Measurements from ENCODE around the gene CD84.
A peak's percentile ranks its signal among the peaks of the same experiment; 100 is the strongest.
"Not testable (repeated sequence)": the region's sequence is repeated elsewhere in the genome, so short reads cannot be mapped to it uniquely, and the experiment has no call there.

The CD84 gene, protein sequence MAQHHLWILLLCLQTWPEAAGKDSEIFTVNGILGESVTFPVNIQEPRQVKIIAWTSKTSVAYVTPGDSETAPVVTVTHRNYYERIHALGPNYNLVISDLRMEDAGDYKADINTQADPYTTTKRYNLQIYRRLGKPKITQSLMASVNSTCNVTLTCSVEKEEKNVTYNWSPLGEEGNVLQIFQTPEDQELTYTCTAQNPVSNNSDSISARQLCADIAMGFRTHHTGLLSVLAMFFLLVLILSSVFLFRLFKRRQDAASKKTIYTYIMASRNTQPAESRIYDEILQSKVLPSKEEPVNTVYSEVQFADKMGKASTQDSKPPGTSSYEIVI

DNA sequence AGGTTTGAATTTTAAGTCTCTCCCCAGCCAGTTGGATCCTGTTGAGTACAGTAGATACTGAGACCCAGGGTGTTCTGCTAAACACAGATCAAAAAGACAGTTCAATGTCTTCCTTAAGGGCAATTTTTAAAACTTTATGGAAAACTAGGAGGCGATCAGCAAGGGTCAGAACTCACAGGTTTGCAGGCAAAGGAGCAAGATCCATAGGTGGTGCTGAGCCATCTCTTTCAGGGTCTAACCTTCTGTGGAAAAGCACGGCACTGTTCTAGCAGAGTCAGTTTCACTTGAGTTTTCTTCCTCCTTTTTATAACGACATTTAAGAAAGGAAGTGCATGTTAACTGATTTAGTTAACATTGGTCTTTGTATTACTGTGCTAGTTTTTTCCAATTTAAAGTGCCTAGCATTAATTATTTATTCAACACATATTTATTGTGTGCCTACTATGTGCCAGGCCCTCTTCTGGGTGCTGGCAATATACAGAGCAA, at the start of gene CD84:
CD84 (minus strand) TSS at position 281 of the 486 bp plus-strand sequence; CDS start at position 222, 59 bp downstream.
- DNase-seq (ENCODE audit: low read depth, low spot score) = no peak

DNA sequence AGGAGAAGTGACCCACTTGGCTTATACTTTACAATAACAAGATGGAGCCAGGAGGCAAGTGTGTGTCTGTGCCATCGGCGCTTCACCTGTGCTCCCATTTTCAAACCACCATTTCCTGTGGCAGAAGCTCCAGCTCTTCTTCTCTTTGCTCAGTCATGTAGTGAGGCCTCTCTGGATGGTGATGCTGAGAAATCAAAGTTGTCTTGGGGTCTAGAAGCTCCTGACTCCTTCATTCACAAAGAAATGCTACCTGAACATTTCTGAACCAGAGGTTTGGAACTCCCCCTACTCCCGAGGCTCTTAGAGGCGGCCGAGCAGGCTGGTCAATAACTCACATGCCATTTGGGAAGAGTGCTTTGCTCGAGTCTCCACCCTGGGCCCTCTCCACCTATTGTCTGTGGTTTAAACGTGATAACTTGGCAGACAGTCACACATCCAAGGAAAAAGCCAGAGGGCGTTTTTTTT, 49.5 kb upstream of the CD84 start:
- peak; percentile 44 for DNase-seq (ENCODE audit: low read depth, low spot score)

DNA sequence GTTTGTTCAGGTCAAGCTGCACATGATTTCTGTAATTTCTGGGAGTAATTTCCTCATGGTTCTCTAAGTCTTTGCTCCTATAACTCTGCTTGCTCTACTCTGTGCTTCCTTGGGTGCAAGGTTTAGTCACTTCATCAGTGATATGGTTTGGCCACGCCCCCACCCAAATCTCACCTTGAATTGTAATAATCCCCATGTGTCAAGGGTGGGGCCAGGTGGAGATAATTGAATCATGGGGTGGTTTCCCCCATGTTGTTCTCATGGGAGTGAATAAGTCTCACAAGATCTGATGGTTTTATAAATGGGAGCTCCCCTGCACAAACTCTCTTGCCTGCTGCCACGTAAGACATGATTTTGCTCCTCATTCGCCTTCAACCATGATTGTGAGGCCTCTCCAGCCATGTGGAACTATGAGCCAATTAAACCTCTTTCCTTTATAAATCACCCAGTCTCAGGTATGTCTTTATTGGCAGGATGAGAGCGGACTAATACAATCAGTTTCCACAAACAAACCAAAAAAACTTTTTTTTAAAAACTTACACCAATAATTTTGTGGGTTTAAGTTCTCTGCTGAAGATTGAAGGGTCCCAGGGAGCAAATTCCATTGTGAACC, 48.5 kb upstream of the CD84 start:
- not testable (repeated sequence) for DNase-seq (ENCODE audit: low read depth, low spot score)

DNA sequence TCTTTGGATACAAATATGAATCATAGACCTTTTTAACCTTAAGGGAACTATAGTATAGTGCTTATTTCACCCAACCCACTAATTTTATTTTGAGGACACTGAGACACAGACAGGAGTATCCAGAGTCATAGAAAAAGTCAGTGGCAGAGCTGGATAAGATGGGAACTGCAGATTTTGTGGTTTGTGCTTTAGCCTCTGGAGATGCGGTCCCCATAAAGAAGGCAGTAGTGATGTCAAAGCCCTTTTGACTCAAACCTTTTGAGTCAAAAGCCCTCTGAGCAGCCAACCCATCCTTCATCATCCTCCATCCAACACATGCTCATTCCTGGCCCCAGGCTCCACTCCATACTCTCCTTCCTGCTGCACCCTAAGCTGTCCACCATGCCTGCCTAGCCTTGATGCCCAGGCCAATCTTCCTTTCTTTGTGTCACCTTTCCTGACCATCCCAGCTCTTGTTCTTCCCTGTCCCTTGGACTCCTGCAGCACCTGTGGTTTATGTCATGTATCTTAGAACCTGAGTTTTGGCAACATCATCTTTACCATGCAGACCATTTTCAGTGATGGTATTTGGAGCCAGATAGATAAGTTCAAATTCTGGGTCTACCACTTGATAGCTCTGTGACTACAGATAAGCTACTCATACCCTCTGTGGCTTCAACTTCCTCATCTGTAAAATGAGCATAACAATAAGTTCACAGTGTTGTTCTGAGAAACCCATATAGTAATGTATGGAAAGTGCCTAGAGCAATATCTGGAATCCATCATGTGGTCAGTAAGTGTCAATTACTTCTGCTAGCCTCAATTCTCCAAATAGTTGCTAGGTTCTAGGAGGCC, 47.4 kb upstream of the CD84 start:
- DNase-seq (ENCODE audit: low read depth, low spot score) = no peak

DNA sequence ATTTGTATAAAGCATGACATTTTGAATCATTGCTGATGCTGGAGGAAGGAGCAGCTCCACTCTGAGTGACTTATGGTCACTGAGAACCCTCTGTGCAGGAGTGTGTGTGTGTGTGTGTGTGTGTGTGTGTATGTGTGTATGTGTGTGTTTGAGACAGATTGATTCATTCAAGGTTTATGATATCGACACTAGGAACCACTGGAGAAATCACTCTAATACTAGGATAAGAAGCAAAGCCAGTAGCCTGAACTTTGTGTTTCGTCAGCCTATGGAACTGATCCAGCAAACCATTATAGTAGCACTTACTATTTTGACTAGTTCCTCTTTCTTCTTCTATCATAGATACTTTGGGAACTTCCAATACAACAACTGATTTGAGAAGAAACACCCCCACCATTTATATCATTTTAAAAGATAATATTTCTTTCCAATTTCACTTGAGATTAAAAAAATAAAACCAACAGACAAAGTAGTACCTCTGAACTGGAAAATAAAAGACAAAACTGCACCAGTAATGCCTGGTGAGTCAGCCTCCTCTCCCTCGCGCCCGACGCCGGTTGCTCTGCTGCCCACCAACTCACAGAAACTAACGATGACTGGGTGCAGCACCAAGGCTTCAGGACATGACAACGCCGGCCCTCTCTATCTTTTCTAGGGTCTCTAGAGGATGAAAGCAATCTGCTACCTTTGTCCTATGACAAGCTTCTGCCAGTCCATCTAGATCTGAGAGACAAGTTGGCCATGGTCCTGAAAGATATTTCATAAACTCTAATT, 46.6 kb upstream of the CD84 start:
- DNase-seq (ENCODE audit: low read depth, low spot score) = no peak

DNA sequence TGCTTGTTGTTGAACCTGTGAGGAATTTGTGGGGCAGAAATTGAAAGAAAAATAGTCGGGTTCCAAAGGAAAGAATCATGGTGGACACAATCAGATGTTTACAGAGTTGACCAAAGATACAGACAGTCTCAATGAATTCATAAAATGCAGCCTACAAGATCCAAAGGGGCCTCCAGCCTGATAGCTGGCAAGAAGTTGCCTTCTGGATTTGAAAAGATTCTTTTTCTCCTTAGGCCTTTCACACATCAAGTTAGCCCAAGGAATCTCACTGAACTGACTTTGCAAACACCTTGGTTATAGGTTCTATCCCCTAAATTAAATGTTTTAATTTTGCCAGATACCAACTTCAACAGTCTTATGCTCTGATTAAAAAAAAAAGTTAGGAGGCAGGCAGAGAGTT, 46.0 kb upstream of the CD84 start:
- DNase-seq (ENCODE audit: low read depth, low spot score) = no peak

DNA sequence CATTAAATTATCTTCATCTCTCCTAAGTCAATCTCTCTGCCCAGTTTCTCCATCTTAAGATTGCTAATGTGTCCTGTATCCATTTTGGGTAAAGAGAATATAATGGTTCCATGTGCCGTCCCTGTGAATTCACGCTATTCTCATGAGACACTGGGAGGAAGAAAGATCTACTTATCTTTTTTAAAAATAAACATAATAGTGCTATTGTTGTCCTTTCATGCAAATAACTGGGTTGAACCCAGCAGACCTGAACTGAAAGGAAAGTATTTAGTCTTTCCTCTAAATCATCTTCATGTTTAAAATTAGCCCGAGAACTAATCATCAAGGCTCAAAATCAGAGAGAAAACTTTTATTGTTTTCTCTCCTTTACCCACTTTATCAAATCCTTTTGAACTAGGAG, 45.2 kb upstream of the CD84 start:
- DNase-seq (ENCODE audit: low read depth, low spot score) = no peak

DNA sequence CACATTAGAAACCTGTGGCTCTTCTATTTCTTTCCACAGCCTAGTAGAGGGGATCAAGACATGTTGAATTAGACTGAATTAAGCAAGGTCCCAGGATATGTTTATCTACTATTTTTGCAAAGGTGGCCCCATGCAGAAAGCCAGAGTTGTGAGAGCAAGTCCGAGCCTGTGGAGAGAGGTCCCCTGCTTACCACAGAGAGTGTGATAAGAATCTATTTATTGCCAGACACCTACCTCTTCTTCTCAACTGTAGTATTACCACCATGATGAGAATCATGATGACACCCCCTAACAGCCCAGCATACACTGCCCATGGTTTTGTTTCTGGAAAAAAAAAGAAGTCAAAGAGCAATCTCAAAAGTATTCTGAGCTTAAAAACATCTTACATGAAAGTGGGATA, 44.6 kb upstream of the CD84 start:
- DNase-seq (ENCODE audit: low read depth, low spot score) = no peak

DNA sequence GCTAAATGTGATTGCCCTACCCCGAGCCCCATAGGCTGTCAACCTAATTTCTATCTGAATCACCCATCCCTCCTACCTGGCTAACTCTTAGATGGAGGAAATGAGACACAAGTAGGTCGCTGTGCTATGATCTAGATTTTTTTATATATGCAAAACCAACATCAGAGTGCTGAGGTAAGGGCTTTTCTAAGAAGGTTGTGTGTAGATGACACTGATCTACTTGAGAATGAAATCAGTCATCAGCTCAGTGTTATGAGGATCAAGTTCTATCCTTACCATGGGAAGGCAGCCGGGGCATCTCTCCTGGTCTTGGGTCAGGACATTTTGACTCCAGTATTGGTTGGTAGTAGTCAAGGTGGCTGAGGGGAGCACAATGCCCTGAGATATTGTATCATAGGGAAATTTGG, 43.9 kb upstream of the CD84 start:
- DNase-seq (ENCODE audit: low read depth, low spot score) = no peak

DNA sequence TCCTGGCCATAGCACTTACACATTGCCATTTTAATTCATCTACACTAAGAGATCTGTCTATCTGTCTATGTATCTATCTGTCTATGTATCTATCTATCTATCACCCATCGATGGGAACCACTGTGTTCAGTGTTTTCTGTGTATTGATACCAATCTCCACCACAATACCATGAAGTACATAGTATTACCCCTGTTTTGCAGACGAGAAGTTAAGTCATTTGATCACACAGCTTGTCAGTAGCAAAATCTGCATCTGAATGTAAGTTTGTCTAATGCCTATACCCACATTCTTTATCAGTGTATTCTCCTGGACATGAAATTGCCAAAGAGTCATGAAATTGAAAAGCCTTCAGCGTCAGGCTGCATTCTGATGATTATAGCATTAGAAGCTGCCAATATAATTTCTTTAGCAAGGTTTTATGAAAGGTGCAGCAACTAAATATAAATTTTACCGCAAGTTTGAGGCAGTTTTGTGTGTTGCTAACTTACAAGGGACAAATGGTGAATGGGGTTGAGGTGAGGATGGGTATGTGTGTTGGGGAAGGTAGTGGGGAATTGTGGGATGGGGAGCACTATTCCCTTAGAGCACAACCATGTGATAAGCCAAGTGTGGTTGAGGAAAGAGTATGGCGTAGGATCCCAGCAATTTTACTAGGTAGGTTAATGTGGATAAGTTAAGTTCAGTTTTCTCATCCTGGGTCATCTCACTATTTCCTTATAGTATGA, 43.4 kb upstream of the CD84 start:
- DNase-seq (ENCODE audit: low read depth, low spot score) = no peak

DNA sequence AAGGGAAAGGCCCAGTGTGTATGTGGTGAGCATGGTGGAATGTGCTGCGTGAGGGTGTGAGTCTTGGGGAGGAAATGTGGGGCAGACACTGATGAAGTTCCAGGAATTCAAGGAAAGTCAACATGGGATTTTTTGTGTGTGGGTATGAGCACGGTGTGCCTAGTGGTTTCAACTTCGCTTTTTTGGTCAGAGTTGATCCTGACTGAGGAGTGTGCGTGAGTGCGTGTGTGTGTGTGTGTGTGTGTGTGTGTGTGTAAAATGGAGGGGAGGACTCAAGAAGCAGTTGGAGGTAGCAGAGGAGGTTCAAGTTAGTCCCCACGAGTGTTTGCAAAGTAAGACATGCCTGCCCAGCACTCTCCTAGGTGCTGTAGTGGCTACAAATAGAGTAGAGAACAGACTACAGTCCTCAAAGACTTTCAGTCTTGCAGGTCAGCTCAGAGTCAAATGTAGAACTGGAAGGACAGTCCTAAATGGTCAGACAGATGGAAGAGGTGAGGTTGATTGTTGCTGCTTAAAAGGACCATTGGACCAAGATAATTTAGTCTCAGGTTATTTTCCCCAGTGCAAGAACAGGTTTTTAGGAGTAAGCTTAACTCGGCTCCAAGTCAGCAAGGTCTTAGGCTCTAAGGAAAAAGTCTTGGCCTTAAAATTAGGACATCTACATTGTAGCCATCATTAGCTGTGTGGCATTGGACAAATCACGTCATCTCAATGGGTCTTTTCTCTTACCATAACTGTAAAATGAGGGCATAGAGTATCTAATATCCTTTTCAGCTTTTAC, 42.5 kb upstream of the CD84 start:
- no peak for DNase-seq (ENCODE audit: low read depth, low spot score)

DNA sequence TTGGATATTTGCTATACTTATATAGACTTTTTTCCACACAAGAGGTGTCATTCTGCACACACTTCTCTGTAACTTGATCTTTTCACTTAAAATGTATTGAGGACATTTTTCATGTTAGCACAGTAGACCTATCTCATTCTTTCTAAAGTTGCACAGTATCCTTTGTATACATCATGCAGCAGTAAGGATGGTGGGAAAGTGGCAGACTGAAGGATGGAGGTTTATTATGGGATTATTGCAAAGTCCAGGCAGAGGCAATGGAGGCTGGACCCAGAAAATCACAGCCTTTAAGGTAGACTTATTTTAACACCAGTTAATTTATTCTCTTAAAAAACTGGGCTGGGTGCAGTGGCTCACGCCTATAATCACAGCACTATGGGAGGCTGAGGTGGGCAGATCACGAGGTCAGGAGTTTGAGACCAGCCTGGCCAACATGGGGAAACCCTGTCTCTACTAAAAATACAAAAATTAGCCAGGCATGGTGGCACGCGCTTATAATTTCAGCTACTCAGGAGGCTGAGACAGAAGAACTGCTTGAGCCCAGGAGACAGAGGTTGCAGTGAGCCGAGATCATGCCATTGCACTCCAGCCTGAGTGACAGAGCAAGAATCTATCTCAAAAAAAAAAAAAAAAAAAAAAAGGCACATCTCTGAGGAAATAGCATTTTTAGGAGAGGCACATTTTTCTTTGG, 41.8 kb upstream of the CD84 start:
- no peak for DNase-seq (ENCODE audit: low read depth, low spot score)

DNA sequence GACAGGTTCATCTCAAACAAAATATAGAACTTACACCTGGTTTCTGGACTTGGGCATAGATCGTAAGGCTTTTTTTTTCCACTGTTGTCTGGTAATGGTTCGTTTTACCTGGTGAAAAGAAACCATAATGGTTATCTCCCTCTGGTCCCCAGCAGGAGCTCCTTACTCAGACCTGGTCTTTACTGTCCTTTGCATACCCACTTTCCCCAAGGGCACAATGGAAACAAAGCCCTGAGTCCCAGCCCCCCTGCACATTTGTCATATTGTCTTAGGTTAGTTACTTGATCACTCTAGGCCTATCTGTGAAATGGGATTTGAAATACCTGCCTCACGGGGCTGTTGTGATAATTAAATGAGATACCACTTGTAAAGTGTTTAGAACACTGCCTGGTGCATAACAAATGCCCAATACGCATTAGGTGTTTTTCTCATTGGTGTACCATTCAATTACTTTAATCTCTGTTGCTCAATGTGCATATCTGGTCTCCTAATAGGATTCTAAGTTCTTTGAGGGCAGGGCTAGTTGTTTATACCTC, 40.5 kb upstream of the CD84 start:
- peak; percentile 60 for DNase-seq (ENCODE audit: low read depth, low spot score)

DNA sequence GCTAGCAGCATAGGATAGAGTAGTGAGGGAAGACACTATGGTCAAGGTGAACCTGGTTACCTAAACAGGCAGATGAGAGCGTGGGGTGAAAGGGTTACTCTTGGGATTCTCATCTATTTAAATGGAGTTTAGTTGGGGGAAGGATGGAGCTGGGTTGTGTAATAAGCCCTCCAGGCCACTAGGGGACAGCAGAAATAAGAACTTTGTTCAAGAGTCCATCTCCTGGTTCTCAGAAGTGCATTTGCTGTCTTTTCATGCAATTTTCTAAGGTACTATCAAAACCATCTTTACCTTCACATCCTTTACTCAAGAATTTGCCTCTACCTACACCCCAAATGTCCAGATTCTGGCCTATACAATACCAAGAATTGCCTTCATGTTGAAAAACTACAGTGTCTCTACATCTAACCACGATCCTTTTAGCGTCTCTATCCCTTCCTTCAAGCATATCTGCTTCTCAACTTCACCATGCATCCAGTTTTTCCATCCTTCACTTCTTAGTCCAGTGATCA, 39.5 kb upstream of the CD84 start:
- peak; percentile 17 for DNase-seq (ENCODE audit: low read depth, low spot score)

DNA sequence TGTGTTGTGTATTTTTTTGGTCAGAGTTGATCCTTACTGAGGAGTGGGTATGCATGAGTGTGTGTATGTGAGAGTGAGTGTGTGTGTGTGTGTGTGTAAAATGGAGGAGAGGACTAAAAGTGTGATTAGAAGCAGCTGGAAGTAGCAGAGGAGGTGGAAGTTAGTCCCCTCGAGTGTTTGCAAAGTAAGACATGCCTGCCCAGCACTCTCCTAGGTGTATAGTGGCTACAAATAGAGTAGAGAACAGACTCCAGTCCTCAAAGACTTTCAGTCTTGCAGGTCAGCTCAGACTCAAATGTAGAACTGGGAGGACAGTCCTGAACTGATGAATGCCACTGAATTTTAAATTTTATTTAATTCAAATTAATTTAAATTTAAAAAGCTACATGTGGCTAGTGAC, 39.0 kb upstream of the CD84 start:
- DNase-seq (ENCODE audit: low read depth, low spot score) = no peak

DNA sequence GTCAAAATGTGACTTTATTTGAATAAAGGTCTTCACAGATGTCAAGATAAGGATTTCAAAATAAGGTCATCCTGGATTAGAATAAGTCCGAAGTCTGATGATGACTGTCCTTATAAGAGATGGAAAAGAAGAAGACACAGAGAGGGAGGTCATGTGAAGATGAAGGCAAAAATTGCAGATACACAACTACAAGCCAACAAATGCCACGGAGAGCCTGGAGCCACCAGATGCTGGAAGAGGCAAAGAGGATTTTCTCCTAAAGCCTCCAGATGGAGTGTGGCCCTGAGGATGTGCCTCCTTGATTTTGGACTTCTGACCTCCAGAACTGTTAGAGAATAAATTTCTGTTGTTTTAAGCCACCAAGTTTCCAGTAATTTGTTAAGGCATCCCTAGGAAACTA, 36.4 kb upstream of the CD84 start:
- DNase-seq (ENCODE audit: low read depth, low spot score) = no peak

DNA sequence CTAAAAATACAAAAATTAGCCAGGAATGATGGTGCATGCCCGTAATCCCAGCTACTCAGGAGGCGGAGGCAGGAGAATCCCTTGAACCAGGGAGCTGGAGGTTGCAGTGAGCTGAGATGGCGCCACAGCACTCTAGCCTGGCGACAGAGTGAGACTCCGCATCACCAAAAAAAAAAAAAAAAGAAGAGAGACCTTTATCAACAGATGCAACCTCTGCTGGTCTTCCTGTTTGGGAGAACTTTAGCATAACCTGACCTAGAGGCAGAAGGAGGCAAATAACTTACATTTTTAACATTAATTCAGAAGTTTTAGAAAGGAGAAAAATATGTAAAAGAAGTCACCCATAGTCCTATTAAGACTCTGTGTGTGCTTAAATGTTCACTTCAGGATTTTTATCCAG, 35.1 kb upstream of the CD84 start:
- peak; percentile 16 for DNase-seq (ENCODE audit: low read depth, low spot score)

DNA sequence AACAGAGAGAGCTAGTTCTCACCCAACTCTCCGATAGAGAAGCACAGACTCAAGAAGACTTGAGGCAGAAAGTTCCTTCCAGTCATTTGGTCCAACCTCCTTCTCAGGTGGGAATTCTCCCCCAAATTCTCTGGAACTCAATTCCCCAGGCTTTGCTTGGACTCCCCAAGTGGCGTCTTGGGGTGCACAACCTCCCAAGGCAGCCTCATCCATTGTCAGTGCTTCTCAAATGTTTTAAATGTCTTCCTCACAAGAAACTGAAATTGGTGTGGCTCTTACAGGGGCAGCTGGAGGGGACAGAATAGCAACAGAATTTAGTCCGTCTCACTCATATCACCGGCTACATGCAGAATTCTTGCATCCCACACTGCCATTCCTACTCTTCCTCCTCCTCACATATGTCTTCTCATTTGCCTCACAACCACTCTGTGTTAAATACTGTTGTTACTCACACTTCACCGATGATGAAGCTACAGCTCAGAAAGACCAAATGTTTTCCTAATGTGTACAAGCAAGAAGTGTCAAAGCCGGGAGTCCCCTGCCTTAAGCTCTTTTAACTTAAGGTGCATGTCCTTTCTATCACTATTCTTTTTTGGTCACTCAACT, 33.4 kb upstream of the CD84 start:
- DNase-seq (ENCODE audit: low read depth, low spot score) = no peak

Measured in ELF-1 (cell line).